Mammary epithelial cell (primary cell): ENCODE results near the gene TGM2.

Experiments
- CTCF ChIP-seq, 2 donors: IDR thresholded peaks in 1 of 2; conservative IDR thresholded peaks in 1 of 2; 2 replicates each; pipeline ENCODE4 v1.5.1; 2011 to 2012; ENCODE audit warnings: inconsistent platforms in 2 of 2, low read length in 2 of 2, mild to moderate bottlenecking in 2 of 2, control low read depth in 1 of 2, low read depth in 1 of 2; ENCODE audit not compliant: insufficient read depth in 1 of 2; ENCODE audit errors: extremely low read depth in 1 of 2
- EZH2 ChIP-seq: IDR thresholded peaks from 2 replicates; pipeline ENCODE4 v1.6.1; 2012; ENCODE audit warnings: low read length, inconsistent platforms, borderline replicate concordance

GRCh38 chr20:38156888-38157634 is 8.0 kb downstream of the TGM2 start:
- TF ChIP-seq CTCF (conservative IDR thresholded peaks at IDR 0.05 in 1 of 2, IDR thresholded peaks at IDR 0.05 in 1 of 2; ENCODE audit: extremely low read depth in 1 of 2, insufficient read depth in 1 of 2, low read depth in 1 of 2, low read length in 2 of 2) (no peak), EZH2 (no peak)
